Stimulated activated CD8-positive, alpha-beta memory T cell treated with anti-CD3 and anti-CD28 coated beads, Interleukin-12 subunit alpha, Interleukin-12 subunit beta, amount 100 ng/mL, for 24 hours (primary cell): ENCODE results near the gene HSP90AB1.

Source experiments
- DNase-seq: peaks from one replicate; pipeline ENCODE4 v3.0.0-alpha.2; 2020; ENCODE audit errors: extremely low read depth

HSP90AB1 gene

GRCh38 chr6:44286285-44286565 lies 39.3 kb downstream of the HSP90AB1 start:
- no peak for DNase-seq

DNA sequence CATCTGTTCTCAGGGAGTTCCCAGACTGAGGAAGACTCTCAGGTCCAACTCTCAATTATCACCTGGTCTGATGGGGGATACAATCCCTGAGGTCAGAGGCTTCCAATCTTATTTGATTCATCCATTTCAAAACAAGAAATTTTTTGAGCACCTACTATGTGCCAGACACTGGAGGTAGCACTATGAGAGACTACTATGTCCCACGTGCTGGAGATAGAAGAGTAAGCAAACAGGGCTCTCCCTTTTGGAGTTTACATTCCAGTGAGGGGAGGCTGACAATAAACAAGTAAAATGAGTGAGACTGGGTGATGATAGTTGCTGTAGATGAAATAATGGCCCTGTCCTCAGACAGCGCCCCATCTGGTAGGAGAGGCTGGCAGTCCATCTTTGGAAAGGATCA lies 39.8 kb downstream of the HSP90AB1 start:
- DNase-seq, result no peak

GRCh38 chr6:44289726-44290260 lies 42.9 kb downstream of the HSP90AB1 start:
- no peak for DNase-seq

DNA sequence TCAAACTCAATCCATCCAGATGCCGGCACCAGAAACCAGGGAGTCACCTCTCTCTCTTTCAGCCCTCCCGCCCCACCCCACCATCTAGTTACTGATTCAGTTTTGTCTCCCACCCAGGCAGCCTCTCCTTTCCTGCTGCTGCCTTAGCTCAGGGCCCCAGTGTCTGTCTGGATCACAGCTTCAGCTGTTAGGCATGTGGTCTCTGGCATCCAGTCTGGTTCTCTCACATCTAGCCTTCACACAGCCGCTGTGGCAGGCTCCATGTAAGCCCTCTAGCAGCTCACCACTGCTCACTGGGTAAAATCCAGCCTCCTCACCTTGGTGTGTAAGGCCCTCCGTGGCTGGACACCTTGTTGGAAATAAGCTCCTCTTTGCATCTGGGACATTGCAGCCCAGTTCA lies 44.9 kb downstream of the HSP90AB1 start:
- no peak for DNase-seq

GRCh38 chr6:44292661-44293365 lies 45.9 kb downstream of the HSP90AB1 start:
- no peak for DNase-seq

- no peak for DNase-seq
Observed at GRCh38 chr6:44294832-44295791, 48.2 kb downstream of the HSP90AB1 start.

- DNase-seq, result no peak
Observed at GRCh38 chr6:44297063-44298038, 50.5 kb downstream of the HSP90AB1 start.

DNA sequence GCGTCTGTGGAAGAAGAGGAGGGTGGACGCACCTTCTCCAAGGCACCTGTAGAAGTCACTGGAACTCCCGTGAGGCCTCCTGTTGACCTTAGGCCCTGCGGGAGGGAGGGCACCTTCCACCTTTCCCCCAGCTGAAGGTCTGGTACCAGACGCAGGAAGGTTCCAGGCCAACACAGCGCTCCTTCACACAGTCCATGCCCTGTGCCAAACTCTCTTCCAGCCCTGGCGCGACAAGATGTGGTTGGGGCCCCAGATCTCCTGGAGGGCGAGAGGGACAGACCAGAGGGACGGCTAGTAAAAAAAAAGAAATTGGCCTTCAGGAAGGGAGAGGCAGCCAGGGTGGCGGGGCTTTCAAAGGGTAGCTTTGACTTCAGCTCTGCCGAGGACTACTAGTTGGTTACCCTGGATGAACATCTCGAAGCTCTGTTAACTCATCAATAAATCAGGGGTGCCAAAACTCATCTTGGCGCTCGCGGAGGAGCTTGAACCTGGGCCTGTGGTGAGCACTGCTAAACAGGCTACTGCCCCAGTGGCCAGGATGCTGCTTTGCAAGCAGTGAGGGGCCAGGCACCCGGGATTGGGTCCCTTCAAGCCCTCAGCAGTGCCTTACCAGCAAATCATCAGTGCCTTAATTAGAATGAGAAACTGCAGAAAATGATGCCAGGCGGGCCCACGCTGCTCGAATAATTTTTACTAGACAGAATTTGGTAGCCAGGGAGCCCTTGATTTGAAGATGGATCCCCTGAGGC lies 51.3 kb downstream of the HSP90AB1 start:
- DNase-seq, result no peak

DNA sequence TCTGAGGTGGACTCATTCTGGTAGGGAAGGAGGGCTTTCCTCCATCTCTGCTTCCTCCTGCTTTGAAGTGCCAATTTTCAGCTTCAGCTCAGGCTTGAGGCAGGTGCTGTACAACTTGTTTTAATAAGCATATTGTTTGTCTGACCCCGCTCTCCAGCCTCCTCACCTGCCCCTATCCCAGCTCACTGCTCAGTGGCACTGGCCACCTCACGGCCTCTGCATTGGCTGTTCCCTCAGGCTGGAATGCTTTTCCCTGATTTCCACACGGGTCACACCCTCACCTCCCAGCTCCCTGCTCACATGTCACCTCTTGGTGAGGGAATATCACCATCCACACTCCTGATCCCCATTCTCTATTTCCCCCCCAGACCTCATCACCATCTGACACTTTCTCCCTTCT lies 52.0 kb downstream of the HSP90AB1 start:
- DNase-seq, result no peak

GRCh38 chr6:44300292-44300823 lies 53.5 kb downstream of the HSP90AB1 start:
- no peak for DNase-seq

- DNase-seq, result no peak
Observed at GRCh38 chr6:44301106-44301505, 54.2 kb downstream of the HSP90AB1 start.

DNA sequence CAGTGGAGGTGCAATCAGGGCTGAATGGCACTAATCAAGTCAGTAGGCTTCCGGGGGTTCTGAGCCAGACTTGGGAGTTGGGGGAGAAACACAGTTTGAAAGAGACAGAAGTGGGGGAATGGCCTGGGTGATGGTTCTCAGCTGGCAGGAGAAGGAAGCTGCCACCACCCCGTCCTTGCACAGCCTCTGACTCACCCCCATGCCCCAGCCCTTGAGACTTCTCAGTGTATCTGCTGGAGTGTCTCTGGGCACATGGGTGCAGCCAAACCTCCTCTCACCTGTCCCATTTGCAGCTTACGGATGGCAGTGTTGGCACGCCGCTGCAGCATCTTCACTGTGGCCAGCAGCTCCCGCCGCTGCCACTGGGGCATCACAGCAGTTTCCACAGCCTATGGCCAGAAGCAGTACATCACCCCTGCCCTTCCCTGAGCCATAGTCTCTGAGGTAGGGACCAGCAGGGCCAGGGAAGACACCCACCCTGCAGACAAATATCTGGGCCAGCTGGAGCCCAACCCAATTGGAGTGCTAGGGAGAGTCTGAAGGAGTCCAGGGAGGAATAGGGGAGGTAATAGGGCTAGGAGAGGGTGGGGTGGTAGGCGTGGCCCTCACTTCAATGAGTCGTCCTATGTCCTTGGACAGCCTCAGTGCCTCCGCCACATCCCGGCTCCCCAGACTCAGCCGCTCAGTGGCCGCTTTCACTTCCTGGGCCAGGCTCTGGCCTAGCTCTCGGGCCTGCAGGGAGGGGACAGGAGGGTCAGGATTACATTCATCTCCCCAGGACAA lies 55.1 kb downstream of the HSP90AB1 start:
- no peak for DNase-seq

- DNase-seq, result no peak
Observed at GRCh38 chr6:44302856-44303255, 56.0 kb downstream of the HSP90AB1 start.
